HG03521 (cell line): ENCODE measurements around the gene PLEKHS1.
A peak's percentile ranks its signal among the peaks of the same experiment; 100 is the strongest.
"Not testable (repeated sequence)": the region's sequence is repeated elsewhere in the genome, so short reads cannot be mapped to it uniquely, and the experiment has no call there.

ENCODE experiments used
- ATAC-seq: cut with Tn5 transposase; IDR thresholded peaks from one replicate; pipeline ENCODE4 v1.9.1; 2021; ENCODE audit warnings: mild to moderate bottlenecking, moderate library complexity; ENCODE audit not compliant: unreplicated experiment

The PLEKHS1 gene

DNA sequence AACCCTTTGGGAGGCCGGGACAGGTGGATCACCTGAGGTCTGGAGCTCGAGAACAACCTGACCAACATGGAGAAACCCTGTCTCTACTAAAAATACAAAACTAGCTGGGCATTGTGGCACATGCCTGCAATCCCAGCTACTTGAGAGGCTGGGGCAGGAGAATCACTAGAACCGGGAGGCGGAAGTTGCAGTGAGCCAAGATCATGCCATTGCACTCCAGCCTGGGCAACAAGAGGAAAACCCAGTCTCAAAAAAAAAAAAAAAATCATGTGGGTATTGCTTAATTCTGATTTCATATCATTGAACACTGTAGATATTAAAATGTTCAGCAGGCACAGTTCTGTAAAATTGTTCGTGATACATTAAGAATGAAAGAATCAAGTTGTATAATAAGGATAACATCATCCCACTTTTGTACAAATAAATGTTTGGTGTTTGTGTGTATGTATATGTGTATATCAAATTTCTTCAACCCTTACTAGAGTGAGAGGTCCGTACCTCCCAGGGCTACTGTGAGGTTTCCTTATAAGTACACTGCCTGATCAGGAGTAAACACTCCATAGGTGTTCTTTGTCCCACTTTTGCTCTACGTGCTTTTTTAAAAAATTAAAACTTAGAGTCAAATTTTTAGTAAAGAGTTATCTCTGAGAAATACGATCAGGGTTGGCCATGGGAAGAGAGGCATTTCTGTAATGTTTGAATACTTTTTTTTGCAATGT, 31.7 kb downstream of the PLEKHS1 start:
- no peak for ATAC-seq

GRCh38 chr10:113788604-113789083, 37.2 kb downstream of the PLEKHS1 start:
- ATAC-seq, result peak; percentile 84

- ATAC-seq, result no peak
Observed at GRCh38 chr10:113791691-113792090, 40.2 kb downstream of the PLEKHS1 start.

GRCh38 chr10:113801569-113801968, 50.1 kb downstream of the PLEKHS1 start:
- ATAC-seq, result no peak

- ATAC-seq, result no peak
Observed at GRCh38 chr10:113802997-113803396, 51.5 kb downstream of the PLEKHS1 start.

DNA sequence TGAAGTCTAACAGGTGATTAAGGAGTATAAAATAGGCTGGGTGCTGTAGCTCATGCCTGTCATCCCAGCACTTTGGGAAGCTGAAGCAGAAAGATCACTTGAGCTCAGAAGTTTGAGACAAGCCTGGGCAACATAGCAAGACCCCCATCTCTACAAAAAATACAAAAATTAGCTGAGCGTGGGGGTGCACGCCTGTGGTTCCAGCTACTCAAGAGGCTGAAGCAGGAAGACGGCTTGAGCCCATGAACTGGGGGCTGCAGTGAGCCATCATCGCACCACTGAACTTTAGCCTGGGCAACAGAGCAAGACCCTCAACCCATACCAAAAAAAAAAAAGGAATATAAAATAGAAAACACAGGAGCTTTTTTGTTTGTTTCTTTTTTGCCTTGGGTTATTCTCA, 55.0 kb downstream of the PLEKHS1 start:
- no peak for ATAC-seq

DNA sequence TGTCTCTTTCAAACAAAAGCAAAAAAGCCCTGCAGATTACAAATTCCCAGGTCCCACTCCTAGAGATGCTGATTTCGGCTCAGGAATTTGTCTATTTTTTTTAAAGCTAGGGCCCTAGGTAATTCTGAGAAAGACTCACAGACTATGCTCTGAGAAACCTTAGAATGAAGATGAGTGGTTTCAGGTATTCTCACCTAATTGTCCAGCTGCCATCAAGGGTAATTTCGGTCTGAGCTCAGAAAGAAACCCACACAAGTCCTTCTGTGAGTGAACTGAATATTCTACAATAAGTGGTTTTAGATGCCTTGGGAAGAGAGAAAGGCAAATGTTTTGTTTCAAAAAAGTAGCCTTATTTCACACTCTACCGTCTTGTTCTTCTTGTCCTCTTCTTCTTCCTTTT, 56.7 kb downstream of the PLEKHS1 start:
- ATAC-seq, result no peak

DNA sequence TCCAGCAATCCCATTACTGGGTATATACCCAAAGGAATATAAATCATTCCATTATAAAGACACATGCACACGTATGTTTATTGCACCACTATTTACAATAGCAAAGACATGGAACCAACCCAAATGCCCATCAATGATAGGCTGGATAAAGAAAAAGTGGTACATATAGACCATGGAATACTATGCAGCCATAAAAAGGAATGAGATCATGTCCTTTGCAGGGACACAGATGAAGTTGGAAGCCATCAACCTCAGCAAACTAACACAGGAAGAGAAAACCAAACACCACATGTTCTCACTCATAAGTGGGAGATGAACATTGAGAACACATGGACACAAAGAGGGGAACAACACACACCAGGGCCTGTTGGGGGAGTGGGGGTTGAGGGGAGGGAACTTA, 63.2 kb downstream of the PLEKHS1 start:
- ATAC-seq, result not testable (repeated sequence)

DNA sequence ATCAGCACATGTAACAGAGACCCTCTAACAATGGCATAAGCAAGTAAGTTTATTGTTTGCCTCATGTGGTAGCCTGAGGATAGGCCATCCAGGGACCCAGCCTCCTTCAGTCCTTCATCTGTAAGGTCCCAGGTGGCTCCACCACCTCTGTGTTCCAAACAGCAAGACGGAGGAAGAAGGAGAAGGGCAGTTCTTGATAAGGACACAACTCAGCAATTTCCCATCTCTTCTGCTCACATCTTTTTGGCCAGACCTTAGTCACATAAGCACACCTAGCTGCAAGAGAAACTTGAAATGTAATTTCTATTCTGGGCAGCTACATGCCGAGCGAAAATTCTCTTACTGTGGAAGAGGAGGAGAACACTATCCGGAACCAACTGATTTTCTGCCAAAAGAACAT, 68.5 kb downstream of the PLEKHS1 start:
- no peak for ATAC-seq

GRCh38 chr10:113820507-113820906, 69.0 kb downstream of the PLEKHS1 start:
- no peak for ATAC-seq

DNA sequence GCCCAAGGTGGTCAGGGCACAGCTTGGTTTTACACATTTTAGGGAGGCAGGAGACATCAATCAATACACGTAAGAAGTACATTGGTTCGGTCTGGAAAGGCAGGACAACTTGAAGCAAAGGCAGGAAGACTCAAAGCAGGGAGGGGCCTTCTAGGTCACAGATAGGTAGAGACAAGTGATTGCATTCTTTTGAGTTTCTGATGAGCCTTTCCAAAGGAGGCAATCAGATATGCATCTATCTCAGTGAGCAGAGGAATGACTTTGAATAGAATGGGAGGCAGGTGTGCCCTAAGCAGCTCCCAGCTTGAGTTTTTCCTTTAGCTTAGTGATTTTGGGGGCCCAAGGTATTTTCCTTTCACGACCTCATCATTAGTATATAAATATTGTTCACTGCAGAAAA, 69.8 kb downstream of the PLEKHS1 start:
- ATAC-seq, result not testable (repeated sequence)

GRCh38 chr10:113822174-113822573, 70.7 kb downstream of the PLEKHS1 start:
- ATAC-seq, result no peak

- ATAC-seq, result no peak
Observed at GRCh38 chr10:113823389-113823788, 71.9 kb downstream of the PLEKHS1 start.

- ATAC-seq, result no peak
Observed at GRCh38 chr10:113825791-113826190, 74.3 kb downstream of the PLEKHS1 start.

- ATAC-seq, result not testable (repeated sequence)
Observed at GRCh38 chr10:113828567-113828966, 77.1 kb downstream of the PLEKHS1 start.
